ENCODE results near the gene NR1I3.

DNA sequence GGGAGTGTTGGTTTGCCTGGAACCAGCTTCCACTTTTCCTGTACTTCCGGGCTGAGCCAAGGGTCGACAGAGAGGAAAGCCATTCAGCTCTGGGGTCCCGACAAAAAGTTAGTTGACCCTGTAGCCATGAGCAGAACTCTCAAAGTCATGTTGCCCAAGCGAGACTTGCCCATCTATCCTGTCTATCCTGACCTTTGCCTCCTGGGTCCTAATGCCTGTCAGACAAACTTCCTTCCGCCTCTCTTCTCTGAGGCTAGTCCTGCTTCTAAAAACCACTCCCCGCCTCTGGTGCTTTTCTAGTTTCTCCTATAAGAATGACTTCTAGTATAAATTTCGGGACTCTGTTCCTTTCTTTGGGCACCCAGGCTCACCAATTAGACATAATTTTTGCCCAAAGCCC, 12.8 kb upstream of the NR1I3 start:
- TF ChIP-seq CTBP1 (IDR thresholded peaks at IDR 0.05; ENCODE audit: borderline replicate concordance) (no peak), LEF1 (IDR thresholded peaks at IDR 0.05; ENCODE audit: borderline replicate concordance) (no peak), NFRKB (IDR thresholded peaks at IDR 0.05) (no peak), ZNF384 (IDR thresholded peaks at IDR 0.05) (no peak), SP1 (IDR thresholded peaks at IDR 0.05) (no peak), HDGF (IDR thresholded peaks at IDR 0.05; ENCODE audit: borderline replicate concordance) (no peak), BHLHE40 (IDR thresholded peaks at IDR 0.05; ENCODE audit: borderline replicate concordance) (no peak)

All from HEK293T (cell line).